Esophagus mucosa (tissue), 1 donor: ENCODE measurements around the gene PTPRN2. TPM values are rescaled to one million over a fixed set of nuclear protein-coding genes. Genes with fewer than 3 reads are reported as not detected.
"Not testable (repeated sequence)": the region's sequence is repeated elsewhere in the genome, so short reads cannot be mapped to it uniquely, and the experiment has no call there.

ENCODE experiments used
- ATAC-seq: fragments of 200-7000 bp; cut with Tn5 transposase; one replicate; pipeline ENCODE4 v1.9.1; 2020
- total RNA-seq: library from RNA; stranded (reverse); gene quantifications from one replicate; pipeline ENCODE4 v1.2.4, GENCODE V29; 2023
- donor health status: DM: yes; HTN: yes; CAD: no.

The PTPRN2 gene
- total RNA-seq, 1 donor from 2014 or later, result 0.44 TPM

GRCh38 chr7:157933219-157934155 lies 654.1 kb downstream of the PTPRN2 start:
- not testable (repeated sequence) for ATAC-seq

- ATAC-seq, result peak; percentile 48
These were observed 655.0 kb downstream of the PTPRN2 start for GRCh38 chr7:157932498-157933218.

- no peak for ATAC-seq
These were observed 656.6 kb downstream of the PTPRN2 start for GRCh38 chr7:157930926-157931466.

GRCh38 chr7:157930441-157930840 lies 657.2 kb downstream of the PTPRN2 start:
- no peak for ATAC-seq

- no peak for ATAC-seq
These were observed 658.0 kb downstream of the PTPRN2 start for GRCh38 chr7:157929671-157930070.

GRCh38 chr7:157928808-157929425 lies 658.7 kb downstream of the PTPRN2 start:
- ATAC-seq, result no peak

GRCh38 chr7:157928171-157928794 lies 659.3 kb downstream of the PTPRN2 start:
- no peak for ATAC-seq

GRCh38 chr7:157927313-157927925 lies 660.2 kb downstream of the PTPRN2 start:
- ATAC-seq, result no peak

- no peak for ATAC-seq
These were observed 661.0 kb downstream of the PTPRN2 start for GRCh38 chr7:157926521-157927150.

GRCh38 chr7:157926107-157926506 lies 661.5 kb downstream of the PTPRN2 start:
- no peak for ATAC-seq

GRCh38 chr7:157925383-157925875 lies 662.2 kb downstream of the PTPRN2 start:
- ATAC-seq, result no peak

- ATAC-seq, result no peak
These were observed 663.6 kb downstream of the PTPRN2 start for GRCh38 chr7:157923903-157924630.

GRCh38 chr7:157922576-157922975 lies 665.0 kb downstream of the PTPRN2 start:
- no peak for ATAC-seq

- no peak for ATAC-seq
These were observed 669.1 kb downstream of the PTPRN2 start for GRCh38 chr7:157918326-157919080.

GRCh38 chr7:157916946-157917640 lies 670.5 kb downstream of the PTPRN2 start:
- no peak for ATAC-seq

- ATAC-seq, result no peak
These were observed 677.2 kb downstream of the PTPRN2 start for GRCh38 chr7:157910446-157910845.

- ATAC-seq, result not testable (repeated sequence)
These were observed 677.6 kb downstream of the PTPRN2 start for GRCh38 chr7:157910045-157910444.

GRCh38 chr7:157909370-157909769 lies 678.3 kb downstream of the PTPRN2 start:
- no peak for ATAC-seq
